Endothelial cell of umbilical vein (primary cell): Measurements from ENCODE around the gene DLGAP1. TPM values are rescaled to one million over a fixed set of nuclear protein-coding genes. Genes with fewer than 3 reads are reported as not detected.
"Not testable (repeated sequence)": the region's sequence is repeated elsewhere in the genome, so short reads cannot be mapped to it uniquely, and the experiment has no call there.

ENCODE experiments used
- BruUV-seq: library from RNA; stranded (reverse); fragments of 400-500 nt; replicated peaks from 2 replicates; lab custom pipeline; 2021; lab: Mats Ljungman, UMichigan
- CTCF ChIA-PET: fragments of 300-600, 350-600 bp; sonication (Branson Sonifier 250); formaldehyde crosslinking; loops from one replicate; lab custom pipeline; 2021; ENCODE audit warnings: antibody characterized with exemption, inconsistent platforms; lab: Charles Lee
- POLR2A ChIA-PET: fragments of 300-600, 350-600 bp; sonication (Branson Sonifier 250); formaldehyde crosslinking; loops from one replicate; lab custom pipeline; 2021; ENCODE audit warnings: antibody characterized with exemption, inconsistent platforms; lab: Charles Lee
- DNase-seq: peaks from one replicate; pipeline ENCODE4 v3.0.0-alpha.2; 2011; ENCODE audit warnings: low read depth, low spot score
- FAIRE-seq: peaks from 2 replicates; lab custom pipeline; 2011; peaks lifted over from hg19 to GRCh38; lab: Jason Lieb, UNC
- H2AFZ ChIP-seq: 2 replicates; pipeline ENCODE4 v1.6.0; 2012; ENCODE audit warnings: low read depth, low read length, control low read depth, inconsistent platforms
- H3K27ac ChIP-seq: 2 replicates; pipeline ENCODE4 v1.5.1; 2011; ENCODE audit warnings: low read depth, mild to moderate bottlenecking, control low read depth, low read length, moderate library complexity; ENCODE audit not compliant: insufficient read depth
- H3K27me3 ChIP-seq, 2 experiments: 2 replicates each; pipeline versions ENCODE4 v1.6.0 to v1.6.1; 2011; ENCODE audit warnings: low read length in 2 of 2, mixed read lengths in 1 of 2; ENCODE audit not compliant: control insufficient read depth in 2 of 2, insufficient read depth in 2 of 2
- H3K36me3 ChIP-seq, 2 experiments: 2 replicates in 1 of 2; 3 replicates in 1 of 2; pipeline ENCODE4 v1.5.1; 2011; ENCODE audit warnings: low read length in 2 of 2, mild to moderate bottlenecking in 1 of 2, moderate library complexity in 1 of 2; ENCODE audit not compliant: control insufficient read depth in 2 of 2, insufficient read depth in 2 of 2; ENCODE audit errors: extremely low read depth in 1 of 2
- H3K4me1 ChIP-seq: 3 replicates; pipeline ENCODE4 v1.5.1; 2011; ENCODE audit warnings: mild to moderate bottlenecking, low read length; ENCODE audit not compliant: control insufficient read depth, insufficient read depth; ENCODE audit errors: extremely low read depth
- H3K4me2 ChIP-seq: 2 replicates; pipeline ENCODE4 v1.6.1; 2011; ENCODE audit warnings: low read length, control low read depth, mixed read lengths; ENCODE audit not compliant: insufficient read depth
- H3K4me3 ChIP-seq, 3 experiments: fragments of 200-600 bp in 1 of 3; sonication (generic), shearing (Covaris generic) in 1 of 3; replicated peaks in 1 of 3; 2 replicates each; pipeline ENCODE4 v1.5.1; 2011 to 2016; ENCODE audit warnings: control low read depth in 3 of 3, low read length in 3 of 3, mild to moderate bottlenecking in 2 of 3, inconsistent platforms in 1 of 3, low read depth in 1 of 3, moderate library complexity in 1 of 3; ENCODE audit not compliant: insufficient read depth in 1 of 3
- H3K79me2 ChIP-seq: 2 replicates; pipeline ENCODE4 v1.6.0; 2012; ENCODE audit warnings: low read length, inconsistent platforms; ENCODE audit not compliant: control insufficient read depth, insufficient read depth
- H3K9ac ChIP-seq: replicated peaks from 2 replicates; pipeline ENCODE3; 2011; ENCODE audit warnings: low read length, control low read depth; ENCODE audit not compliant: insufficient read depth; ENCODE audit errors: extremely low read depth
- H3K9me1 ChIP-seq: replicated peaks from 3 replicates; pipeline ENCODE4 v1.6.0; 2011; ENCODE audit warnings: mild to moderate bottlenecking, low read length; ENCODE audit not compliant: control insufficient read depth, insufficient read depth; ENCODE audit errors: extremely low read depth
- H3K9me3 ChIP-seq: replicated peaks from 2 replicates; pipeline ENCODE4 v1.5.1; 2012; ENCODE audit warnings: low read length, inconsistent platforms; ENCODE audit not compliant: control insufficient read depth, insufficient read depth
- H4K20me1 ChIP-seq: replicated peaks from 2 replicates; pipeline ENCODE3; 2011; ENCODE audit warnings: mild to moderate bottlenecking, low read length; ENCODE audit not compliant: control insufficient read depth, insufficient read depth; ENCODE audit errors: extremely low read depth
- EZH2 ChIP-seq: IDR thresholded peaks from 2 replicates; pipeline ENCODE4 v1.6.1; 2012; ENCODE audit warnings: borderline replicate concordance, low read depth, mild to moderate bottlenecking, moderate library complexity, low read length, inconsistent platforms; ENCODE audit not compliant: severe bottlenecking
- GATA2 ChIP-seq: IDR thresholded peaks from 2 replicates; pipeline ENCODE4 v1.7.0; 2011; ENCODE audit warnings: low read depth, mild to moderate bottlenecking, moderate library complexity, mixed read lengths, low read length; ENCODE audit not compliant: insufficient read length, insufficient read depth
- MYC ChIP-seq: IDR thresholded peaks from one replicate; pipeline ENCODE4 v1.6.1; 2011; ENCODE audit warnings: mild to moderate bottlenecking, low read depth, low read length
- dilution Hi-C: fragments of 300-500 bp; cut with MboI; formaldehyde crosslinking; loops from one replicate; pipeline ENCODE4 v1.15.0; 2019; ENCODE audit warnings: low sequenced_read_pairs; ENCODE audit not compliant: extremely low pct_ligation_motif_present
- intact Hi-C: fragments of 100-400 bp; cut with micrococcal nuclease; formaldehyde crosslinking; loops from one replicate; pipeline ENCODE4 v1.10.0; 2022
- polyA plus RNA-seq, 4 experiments: library from polyadenylated mRNA; depleted of rRNA in 3 of 4; stranded (reverse) in 3 of 4; unstranded in 1 of 4; fragments of >200 nt; gene quantifications; 2 replicates each; pipeline versions ENCODE4 v1.2.1 to v1.2.3, GENCODE V29; 2011 to 2012; ENCODE audit warnings: missing spikeins in 1 of 4
- total RNA-seq: library from RNA; stranded (reverse); gene quantifications from 2 replicates; pipeline ENCODE4 v1.2.3, GENCODE V29; 2021

DLGAP1 gene
- total and polyA plus RNA-seq, 2 donors (not counting 3 experiments of a cell fraction or from before 2014, with no cell fraction given), result 0.04 TPM; not detected in 1

DNA sequence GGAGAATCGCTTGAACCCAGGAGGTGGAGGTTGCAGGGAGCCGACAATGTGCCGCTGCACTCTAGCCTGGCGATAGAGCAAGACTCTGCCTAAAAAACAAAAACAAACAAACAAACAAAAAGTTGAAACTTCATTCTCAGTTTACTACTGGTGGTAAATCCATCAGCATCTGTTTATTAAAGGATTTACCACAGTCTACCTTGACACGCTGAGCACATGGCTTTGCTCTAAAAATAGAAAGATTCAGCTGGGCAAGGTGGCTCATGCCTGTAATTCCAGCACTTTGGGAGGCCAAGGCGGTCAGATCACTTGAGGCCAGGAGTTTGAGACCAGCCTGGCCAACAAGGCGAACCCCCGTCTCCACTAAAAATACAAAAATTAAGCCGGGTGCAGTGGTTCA, 803.8 kb downstream of the DLGAP1 start:
- CTCF ChIA-PET, result interaction anchor here (1.0 to 3.1 kb wide), 2 partner anchors 14 kb away, joined by 3 to 34 read pairs; no protein-coding TSS in a partner anchor
- TF ChIP-seq MYC (no peak), EZH2 (no peak), GATA2 (no peak)
- Histone ChIP-seq H3K4me1 (peaks cover 46% of the 10 kb centered on the region), H4K20me1 (no peaks in the 10 kb centered on the region), H2AFZ (no peak overlapping the region), H3K36me3 (no peaks in the 10 kb centered on the region), H3K9ac (no peak overlapping the region), H3K27ac (no peak overlapping the region), H3K4me2 (no peak overlapping the region), H3K79me2 (no peaks in the 10 kb centered on the region), H3K9me1 (no peaks in the 10 kb centered on the region), H3K4me3 (no peak overlapping the region), H3K9me3 (no peaks in the 10 kb centered on the region), H3K27me3 (no peaks in the 10 kb centered on the region)
- BruUV-seq, result no TSS peak
- dilution Hi-C loops, result no loop called here
- no peak for FAIRE-seq
- intact Hi-C loops, result no loop called here
- DNase-seq, result no peak
- POLR2A ChIA-PET, result no interaction called here

- peak overlapping the region; percentile 23 for H2AFZ ChIP-seq
- H3K9me1 ChIP-seq, H3K79me2 ChIP-seq, H4K20me1 ChIP-seq, H3K36me3 ChIP-seq, dilution Hi-C loops, intact Hi-C loops, BruUV-seq, H3K27me3 ChIP-seq, H3K4me3 ChIP-seq, H3K9me3 ChIP-seq: not testable (repeated sequence)
- H3K4me1 ChIP-seq, result peaks cover 46% of the 10 kb centered on the region
- peak overlapping the region; percentile 59 for H3K4me2 ChIP-seq
- H3K9ac ChIP-seq, result peak overlapping the region; percentile 27
- FAIRE-seq, result peak; percentile 42
- peak; percentile 69 for TF ChIP-seq GATA2
- peak overlapping the region; percentile 66 for H3K27ac ChIP-seq
- CTCF ChIA-PET, result interaction anchor here (0.7 to 1.0 kb wide), 2 partner anchors 15 to 65 kb away, joined by 3 read pairs; no protein-coding TSS in a partner anchor
- POLR2A ChIA-PET, result interaction anchor here (0.6 kb wide), 1 partner anchor 56 kb away, joined by 5 read pairs; no protein-coding TSS in a partner anchor
- peak; percentile 39 for DNase-seq
Measured at GRCh38 chr18:3650521-3651042, 804.5 kb downstream of the DLGAP1 start.
